Activated CD8-positive, alpha-beta T cell treated with anti-CD3 and anti-CD28 coated beads for 36 hours (primary cell): ENCODE results near the gene ITPR2. TPM values are rescaled to one million over a fixed set of nuclear protein-coding genes. Genes with fewer than 3 reads are reported as not detected.

Experiments used
- ATAC-seq: fragments of 200-7000 bp; cut with Tn5 transposase; one replicate; pipeline ENCODE4 v1.10.0; 2021; ENCODE audit warnings: mild to moderate bottlenecking, moderate library complexity
- CTCF ChIA-PET: fragments of 350-600 bp; sonication (Branson Sonifier 250); formaldehyde crosslinking; loops from one replicate; lab custom pipeline; 2021; ENCODE audit warnings: antibody characterized with exemption; lab: Charles Lee
- POLR2A ChIA-PET: fragments of 350-600 bp; sonication (Branson Sonifier 250); formaldehyde crosslinking; loops from one replicate; lab custom pipeline; 2021; ENCODE audit warnings: antibody characterized with exemption; lab: Charles Lee
- DNase-seq: peaks from one replicate; pipeline ENCODE4 v3.0.0-alpha.2; 2020
- H3K27ac Mint-ChIP-seq: one replicate; pipeline ENCODE4 v1.8.0; 2021; ENCODE audit warnings: mild to moderate bottlenecking, mixed read lengths
- H3K27me3 Mint-ChIP-seq: one replicate; pipeline ENCODE4 v1.8.0; 2021; ENCODE audit warnings: mixed read lengths
- H3K36me3 Mint-ChIP-seq: one replicate; pipeline ENCODE4 v1.8.0; 2021; ENCODE audit warnings: low read depth, mixed read lengths
- H3K4me1 Mint-ChIP-seq: one replicate; pipeline ENCODE4 v1.8.0; 2021; ENCODE audit warnings: low read depth, mixed read lengths
- H3K4me3 Mint-ChIP-seq: one replicate; pipeline ENCODE4 v1.8.0; 2021; ENCODE audit warnings: mild to moderate bottlenecking, moderate library complexity, mixed read lengths
- H3K9me3 Mint-ChIP-seq: one replicate; pipeline ENCODE4 v1.8.0; 2021; ENCODE audit warnings: mixed read lengths
- CTCF ChIP-seq: fragments of 200-600 bp; IDR thresholded peaks from one replicate; pipeline ENCODE4 v1.8.0; 2022; ENCODE audit warnings: antibody characterized with exemption, mild to moderate bottlenecking
- intact Hi-C: fragments of 100-400 bp; cut with micrococcal nuclease; formaldehyde crosslinking; loops from one replicate; pipeline ENCODE4 v1.10.0; 2022
- total RNA-seq, 2 experiments: library from RNA; stranded (reverse); gene quantifications; one replicate each; pipeline ENCODE4 v1.2.3, GENCODE V29; 2021

Gene ITPR2
- total RNA-seq, 2 experiments from 2014 or later = 38.9 to 41.2 TPM

GRCh38 chr12:26809611-26810285, 23.2 kb downstream of the ITPR2 start:
- no peaks in the 10 kb centered on the region for H3K9me3 Mint-ChIP-seq
- DNase-seq (no peak), ATAC-seq (no peak)
- intact Hi-C loops = loop anchor here (10.0 kb wide), 1 partner anchor 65 kb away; no protein-coding TSS in a partner anchor
- no peaks in the 10 kb centered on the region for H3K27me3 Mint-ChIP-seq
- ChIA-PET POLR2A (interaction anchor here (1.0 to 1.9 kb wide), 3 partner anchors 15 to 23 kb away, joined by 3 to 8 read pairs (median 4); partner anchors contain the start of gene ITPR2), CTCF (interaction anchor here (1.0 to 3.5 kb wide), 3 partner anchors 10 to 23 kb away, joined by 3 to 13 read pairs (median 4); partner anchors contain the start of gene ITPR2)
- no peak for TF ChIP-seq CTCF
- peaks cover 23% of the 10 kb centered on the region for H3K36me3 Mint-ChIP-seq
- peak overlapping the region; percentile 78 for H3K27ac Mint-ChIP-seq
- H3K4me3 Mint-ChIP-seq = no peak overlapping the region
- peaks cover 43% of the 10 kb centered on the region for H3K4me1 Mint-ChIP-seq

GRCh38 chr12:26808766-26809476, 24.1 kb downstream of the ITPR2 start:
- Mint-ChIP-seq H3K9me3 (no peaks in the 10 kb centered on the region), H3K36me3 (peaks cover 23% of the 10 kb centered on the region), H3K27ac (peak overlapping the region; percentile 78), H3K4me3 (no peak overlapping the region), H3K27me3 (no peaks in the 10 kb centered on the region), H3K4me1 (peaks cover 51% of the 10 kb centered on the region)
- DNase-seq (peak; percentile 15), ATAC-seq (peak; percentile 94)
- ChIA-PET POLR2A (interaction anchor here (0.6 to 1.9 kb wide), 5 partner anchors 9 to 52 kb away, joined by 3 to 8 read pairs (median 3); partner anchors contain the start of gene ITPR2), CTCF (interaction anchor here (1.0 to 3.5 kb wide), 5 partner anchors 11 to 116 kb away, joined by 3 to 13 read pairs (median 4); partner anchors contain the start of gene ITPR2)
- intact Hi-C loops = loop anchor here (10.0 kb wide), 1 partner anchor 64 kb away; no protein-coding TSS in a partner anchor
- no peak for TF ChIP-seq CTCF

GRCh38 chr12:26807292-26807691, 25.7 kb downstream of the ITPR2 start:
- intact Hi-C loops = loop anchor here (10.0 kb wide), 1 partner anchor 62 kb away; no protein-coding TSS in a partner anchor
- H3K9me3 Mint-ChIP-seq = no peaks in the 10 kb centered on the region
- no peak overlapping the region for H3K4me3 Mint-ChIP-seq
- DNase-seq = no peak
- ChIA-PET POLR2A (no interaction called here), CTCF (interaction anchor here (1.1 kb wide), 1 partner anchor 115 kb away, joined by 3 read pairs; no protein-coding TSS in a partner anchor)
- H3K27ac Mint-ChIP-seq = no peak overlapping the region
- no peaks in the 10 kb centered on the region for H3K27me3 Mint-ChIP-seq
- peaks cover 58% of the 10 kb centered on the region for H3K4me1 Mint-ChIP-seq
- peaks cover 19% of the 10 kb centered on the region for H3K36me3 Mint-ChIP-seq
- no peak for ATAC-seq
- no peak for TF ChIP-seq CTCF

GRCh38 chr12:26806556-26806955, 26.4 kb downstream of the ITPR2 start:
- Mint-ChIP-seq H3K27ac (no peak overlapping the region), H3K4me3 (no peak overlapping the region), H3K4me1 (peaks cover 58% of the 10 kb centered on the region), H3K36me3 (peaks cover 19% of the 10 kb centered on the region), H3K9me3 (no peaks in the 10 kb centered on the region), H3K27me3 (no peaks in the 10 kb centered on the region)
- ChIA-PET POLR2A (no interaction called here), CTCF (interaction anchor here (0.6 kb wide), 1 partner anchor 138 kb away, joined by 3 read pairs; no protein-coding TSS in a partner anchor)
- TF ChIP-seq CTCF = no peak
- ATAC-seq = no peak
- intact Hi-C loops = loop anchor here (10.0 kb wide), 1 partner anchor 62 kb away; no protein-coding TSS in a partner anchor
- DNase-seq = no peak
